Smooth muscle cell (in vitro differentiated cells): Measurements from ENCODE around the gene MPV17L2. TPM values are rescaled to one million over a fixed set of nuclear protein-coding genes. Genes with fewer than 3 reads are reported as not detected.

Experiments
- DNase-seq: peaks from one replicate; lab custom pipeline; 2025; ENCODE audit not compliant: unreplicated experiment; lab: John Stamatoyannopoulos, UW
- H2AFZ ChIP-seq: fragments of 200-600 bp; sonication (generic); 2 replicates; pipeline ENCODE4 v1.6.0; 2016; ENCODE audit warnings: antibody characterized with exemption, low read depth, mild to moderate bottlenecking
- H3F3A ChIP-seq: fragments of 200-600 bp; sonication (generic); 2 replicates; pipeline ENCODE4 v1.6.0; 2017; ENCODE audit warnings: antibody characterized with exemption, low read depth
- H3K27ac ChIP-seq: fragments of 200-600 bp; sonication (generic); 2 replicates; pipeline ENCODE4 v1.5.1; 2016; ENCODE audit warnings: low read depth, mild to moderate bottlenecking
- H3K27me3 ChIP-seq: fragments of 200-600 bp; sonication (generic); 2 replicates; pipeline ENCODE4 v1.6.1; 2016; ENCODE audit warnings: low read depth, mild to moderate bottlenecking
- H3K36me3 ChIP-seq: fragments of 200-600 bp; sonication (generic); 2 replicates; pipeline ENCODE4 v1.5.1; 2016; ENCODE audit warnings: low read depth
- H3K4me1 ChIP-seq: fragments of 200-600 bp; sonication (generic); 2 replicates; pipeline ENCODE4 v1.5.1; 2016; ENCODE audit warnings: low read depth
- H3K4me2 ChIP-seq: fragments of 200-600 bp; sonication (generic); 2 replicates; pipeline ENCODE4 v1.6.0; 2016; ENCODE audit warnings: mild to moderate bottlenecking
- H3K4me3 ChIP-seq: fragments of 200-600 bp; sonication (generic); 2 replicates; pipeline ENCODE4 v1.5.1; 2016; ENCODE audit warnings: mild to moderate bottlenecking
- H3K79me2 ChIP-seq: fragments of 200-600 bp; sonication (generic); 2 replicates; pipeline ENCODE4 v1.6.0; 2016; ENCODE audit warnings: low read depth, mild to moderate bottlenecking
- H3K9ac ChIP-seq: fragments of 200-600 bp; sonication (generic); 2 replicates; pipeline ENCODE4 v1.6.0; 2016; ENCODE audit warnings: low read depth
- H3K9me3 ChIP-seq: fragments of 200-600 bp; sonication (generic); replicated peaks from 2 replicates; pipeline ENCODE4 v1.5.1; 2016; ENCODE audit warnings: low read depth
- H4K20me1 ChIP-seq: fragments of 200-600 bp; sonication (generic); 2 replicates; pipeline ENCODE4 v1.6.0; 2016; ENCODE audit warnings: low read depth
- CTCF ChIP-seq: fragments of 200-600 bp; sonication (generic); IDR thresholded peaks from 2 replicates; pipeline ENCODE4 v1.5.1; 2017; ENCODE audit warnings: borderline replicate concordance, mild to moderate bottlenecking, antibody characterized with exemption; ENCODE audit not compliant: insufficient read depth, poor library complexity, severe bottlenecking
- WGBS: methylation state at CpG from one replicate; pipeline ENCODE4 v1.1.7; 2016; ENCODE audit warnings: low lambda C conversion rate; 5-methylcytosine and 5-hydroxymethylcytosine counted together
- polyA plus RNA-seq: library from polyadenylated mRNA; unstranded; fragments of >200 nt; fragmentation: Nextera tagmentation; extraction: Ambion mirVana; gene quantifications from 2 replicates; pipeline ENCODE4 v1.2.1, GENCODE V29; 2016
- total RNA-seq: library from RNA; depleted of rRNA; stranded (reverse); fragments of >200 nt; gene quantifications from 2 replicates; pipeline ENCODE4 v1.2.3, GENCODE V29; 2014

Gene MPV17L2
- total and polyA plus RNA-seq, 2 experiments from 2014 or later = 11.6 to 28.7 TPM

- H3K4me2 ChIP-seq = no peak overlapping the region
- no peak overlapping the region for H3K27ac ChIP-seq
- no peaks in the 10 kb centered on the region for H3K9me3 ChIP-seq
- H2AFZ ChIP-seq = no peak overlapping the region
- WGBS = 82% methylated on average over 5 of the region's 5 CpGs
- H3K4me3 ChIP-seq = no peak overlapping the region
- peak; percentile 35 for TF ChIP-seq CTCF
- no peaks in the 10 kb centered on the region for H3K36me3 ChIP-seq
- H3K4me1 ChIP-seq = no peaks in the 10 kb centered on the region
- H4K20me1 ChIP-seq = no peaks in the 10 kb centered on the region
- no peaks in the 10 kb centered on the region for H3F3A ChIP-seq
- H3K27me3 ChIP-seq = peaks cover 18% of the 10 kb centered on the region
- DNase-seq = no peak
- H3K79me2 ChIP-seq = no peaks in the 10 kb centered on the region
- no peak overlapping the region for H3K9ac ChIP-seq
These were observed 36.5 kb downstream of the MPV17L2 start for GRCh38 chr19:18229474-18229873.

- H3K27me3 ChIP-seq = peaks cover 18% of the 10 kb centered on the region
- no peak overlapping the region for H3K9ac ChIP-seq
- no peaks in the 10 kb centered on the region for H3K79me2 ChIP-seq
- no peak overlapping the region for H3K4me2 ChIP-seq
- 79% methylated on average over 4 of the region's 4 CpGs for WGBS
- no peaks in the 10 kb centered on the region for H3K4me1 ChIP-seq
- no peak overlapping the region for H3K27ac ChIP-seq
- no peak overlapping the region for H2AFZ ChIP-seq
- H3F3A ChIP-seq = no peaks in the 10 kb centered on the region
- no peak for DNase-seq
- no peaks in the 10 kb centered on the region for H3K36me3 ChIP-seq
- no peaks in the 10 kb centered on the region for H4K20me1 ChIP-seq
- TF ChIP-seq CTCF = no peak
- H3K4me3 ChIP-seq = no peak overlapping the region
- no peaks in the 10 kb centered on the region for H3K9me3 ChIP-seq
These were observed 36.9 kb downstream of the MPV17L2 start for GRCh38 chr19:18229915-18230314.

GRCh38 chr19:18230941-18231734, 38.1 kb downstream of the MPV17L2 start:
- H3K9ac ChIP-seq = no peak overlapping the region
- no peak overlapping the region for H3K27ac ChIP-seq
- H3K4me1 ChIP-seq = no peaks in the 10 kb centered on the region
- no peak overlapping the region for H2AFZ ChIP-seq
- H3K79me2 ChIP-seq = no peaks in the 10 kb centered on the region
- H3K27me3 ChIP-seq = peaks cover 11% of the 10 kb centered on the region
- no peak overlapping the region for H3K4me2 ChIP-seq
- no peaks in the 10 kb centered on the region for H3K9me3 ChIP-seq
- DNase-seq = no peak
- H3K36me3 ChIP-seq = no peaks in the 10 kb centered on the region
- H3F3A ChIP-seq = no peaks in the 10 kb centered on the region
- no peaks in the 10 kb centered on the region for H4K20me1 ChIP-seq
- no peak overlapping the region for H3K4me3 ChIP-seq
- WGBS = 82% methylated on average over 18 of the region's 18 CpGs
- no peak for TF ChIP-seq CTCF

- Histone ChIP-seq H3K36me3 (no peaks in the 10 kb centered on the region), H3K27me3 (peaks cover 11% of the 10 kb centered on the region), H3K4me1 (no peaks in the 10 kb centered on the region), H3K4me3 (no peak overlapping the region), H3K4me2 (no peak overlapping the region), H3K27ac (no peak overlapping the region), H2AFZ (no peak overlapping the region), H4K20me1 (no peaks in the 10 kb centered on the region), H3K9ac (no peak overlapping the region), H3K79me2 (no peaks in the 10 kb centered on the region), H3F3A (no peaks in the 10 kb centered on the region), H3K9me3 (no peaks in the 10 kb centered on the region)
- no peak for DNase-seq
- WGBS = 42% methylated on average over 4 of the region's 4 CpGs
- no peak for TF ChIP-seq CTCF
These were observed 38.8 kb downstream of the MPV17L2 start for GRCh38 chr19:18231775-18232174.
